GM20431 (cell line): ENCODE results near the gene FIGLA.
"Not testable (repeated sequence)": the region's sequence is repeated elsewhere in the genome, so short reads cannot be mapped to it uniquely, and the experiment has no call there.

ENCODE experiments used
- in situ Hi-C: fragments of 300-500 bp; cut with MseI, MboI; formaldehyde crosslinking; loops from one replicate; pipeline ENCODE4 v1.15.0; 2020; ENCODE audit warnings: low sequenced_read_pairs; ENCODE audit not compliant: unreplicated experiment

FIGLA gene

DNA sequence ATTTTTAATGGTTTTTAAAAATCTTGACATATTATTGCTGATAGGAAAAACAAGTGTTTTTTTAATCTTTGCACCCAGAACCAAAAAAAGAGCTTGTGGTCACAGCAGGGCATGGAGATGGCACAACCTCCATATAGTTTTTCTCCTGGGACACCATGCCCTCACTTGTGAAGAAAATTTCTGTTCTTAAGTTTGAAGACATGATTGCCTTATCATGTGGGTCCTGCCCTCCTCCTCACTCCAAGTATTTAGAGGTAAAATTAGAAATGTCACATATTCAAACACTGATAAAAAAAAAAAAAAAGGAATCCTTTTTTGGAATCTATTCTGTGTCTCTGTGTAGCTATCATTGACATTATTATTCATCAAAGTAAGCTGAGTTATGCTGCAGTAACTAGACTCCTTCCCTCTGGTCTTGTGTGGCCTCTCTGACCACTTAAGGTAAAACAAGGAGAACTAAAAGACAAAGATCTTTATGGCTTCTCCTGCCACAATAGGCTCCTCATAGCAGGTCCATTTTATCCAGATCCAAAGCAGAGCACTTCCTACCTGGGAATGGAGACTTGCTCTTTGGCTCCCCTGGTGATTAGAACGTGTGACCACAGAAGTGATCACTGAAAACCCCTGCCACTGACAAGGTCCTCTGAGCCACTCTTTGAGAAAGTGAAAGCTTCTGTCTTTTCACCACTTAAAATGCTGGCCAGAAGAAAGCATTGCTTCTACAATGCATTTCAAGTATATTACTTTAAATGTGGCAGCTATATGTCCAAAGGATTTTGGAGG, 42.2 kb downstream of the FIGLA start:
- in situ Hi-C loops, result no loop called here

DNA sequence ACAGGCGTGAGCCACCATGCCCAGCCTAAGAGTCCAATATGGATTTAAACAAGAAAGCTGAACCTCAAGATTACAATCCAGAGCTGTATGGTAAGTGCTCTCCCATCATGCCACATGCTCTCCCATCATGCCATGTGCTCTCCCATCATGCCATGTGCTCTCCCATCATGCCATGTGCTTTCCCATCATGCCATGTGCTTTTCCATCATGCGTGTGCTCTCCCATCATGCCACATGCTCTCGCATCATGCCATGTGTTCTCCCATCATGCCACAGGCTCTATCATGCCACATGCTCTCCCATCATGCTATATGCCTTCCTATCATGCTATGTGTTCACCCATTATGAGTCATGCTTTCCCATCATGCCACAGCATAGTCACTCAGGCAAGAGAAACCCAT, 43.2 kb downstream of the FIGLA start:
- in situ Hi-C loops, result no loop called here

DNA sequence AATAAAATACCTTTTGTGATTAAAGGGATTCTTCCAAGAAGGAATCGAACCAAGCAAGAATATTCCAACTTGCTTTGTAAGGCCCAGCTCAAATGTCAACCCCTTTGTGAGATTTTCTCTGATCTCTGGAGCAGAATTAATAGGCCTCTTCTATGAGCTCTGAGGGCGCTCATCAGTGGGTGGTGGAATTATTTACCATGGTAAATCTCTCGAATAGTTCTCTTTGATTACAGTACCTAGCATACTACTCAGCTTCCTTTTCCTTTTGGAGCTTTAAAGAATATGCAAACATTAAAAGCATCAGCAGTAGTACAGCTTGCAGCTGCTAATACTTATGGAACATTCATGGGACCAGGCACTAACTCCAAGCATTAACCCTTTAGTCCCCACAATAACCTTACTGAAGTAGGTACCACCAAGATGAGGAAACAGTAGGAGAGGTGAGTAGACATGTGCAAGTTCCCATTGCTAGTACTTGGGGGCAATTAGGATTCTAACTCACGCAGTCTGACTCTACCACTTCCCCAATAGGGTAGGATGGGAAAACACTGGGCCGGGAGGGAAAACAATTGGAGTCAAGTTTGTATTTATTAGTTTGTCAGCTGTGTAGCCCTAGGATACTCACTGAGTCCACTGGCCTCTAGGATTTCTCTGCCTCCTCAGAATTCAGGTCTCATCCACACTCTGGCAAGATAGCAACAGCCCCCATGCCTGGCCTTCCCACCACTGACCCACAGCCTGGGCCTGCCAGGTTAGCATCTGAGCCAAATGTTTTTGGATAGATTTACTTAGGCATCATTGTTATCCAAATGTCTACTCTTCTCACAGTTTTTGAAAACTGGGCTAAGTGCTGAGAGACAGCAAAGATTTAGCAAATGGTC, 44.1 kb downstream of the FIGLA start:
- in situ Hi-C loops, result no loop called here

DNA sequence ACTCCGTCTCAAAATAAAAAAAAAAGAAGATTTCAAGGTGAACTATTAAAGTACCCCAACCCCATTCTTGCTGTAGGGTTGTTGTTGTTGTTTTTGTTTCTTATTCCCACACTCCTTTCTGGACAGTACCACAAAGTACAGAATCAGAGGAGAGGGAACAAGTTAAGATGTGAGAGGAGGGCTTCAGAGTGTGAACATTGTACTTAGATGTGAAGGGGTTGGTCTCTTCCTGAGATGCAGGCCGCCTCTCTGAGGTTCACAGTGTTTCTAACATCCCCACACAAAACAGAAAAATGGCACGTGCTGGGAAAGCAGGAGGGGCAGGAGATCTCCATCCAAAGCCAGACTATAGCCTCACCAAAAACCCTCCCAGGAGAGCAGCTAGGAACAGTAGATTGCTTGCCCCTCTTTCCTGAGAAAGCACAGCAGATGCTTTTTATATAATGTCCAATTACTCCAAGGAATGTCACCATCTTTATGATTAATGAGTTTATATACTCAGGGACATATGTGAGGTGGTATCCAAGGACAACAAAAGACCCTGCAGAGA, 45.1 kb downstream of the FIGLA start:
- in situ Hi-C loops, result no loop called here

DNA sequence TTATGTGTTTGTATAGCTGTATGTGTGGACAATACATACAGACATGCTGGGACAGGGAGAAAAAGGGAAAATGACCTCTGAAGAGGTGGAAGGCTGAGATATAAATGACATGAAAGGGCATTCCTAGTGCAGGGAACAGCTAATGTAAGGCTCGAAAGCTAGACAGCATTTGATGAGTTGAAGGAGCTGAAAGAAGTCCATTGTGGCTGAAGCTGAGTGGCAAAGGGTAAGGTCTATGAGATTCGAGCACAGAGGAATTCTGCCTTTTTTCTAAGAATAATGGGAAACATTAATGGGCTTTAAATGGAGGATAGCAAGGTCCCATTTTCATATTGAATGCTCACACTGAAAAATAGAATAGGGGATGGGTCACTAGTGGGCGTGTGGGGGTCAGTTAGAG, 46.0 kb downstream of the FIGLA start:
- in situ Hi-C loops, result no loop called here

DNA sequence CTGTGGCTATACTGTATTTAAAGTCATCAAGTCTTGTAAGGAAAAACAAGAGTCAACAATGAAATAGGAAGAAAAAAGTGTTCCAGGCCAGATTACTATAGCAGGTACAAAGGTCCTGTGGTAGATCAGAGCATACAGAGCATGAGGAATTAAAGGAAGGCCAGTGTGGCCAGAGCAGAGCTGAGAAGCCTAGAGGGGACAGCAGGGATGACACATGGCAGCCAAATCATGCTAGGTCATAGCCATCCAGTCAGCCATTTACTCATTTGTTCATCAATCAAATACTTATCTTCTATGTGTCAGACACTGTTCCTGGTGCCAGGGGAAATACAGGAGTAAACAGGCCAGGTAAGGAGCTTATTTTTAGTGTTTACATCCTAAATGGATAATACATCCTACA, 46.8 kb downstream of the FIGLA start:
- in situ Hi-C loops, result no loop called here

DNA sequence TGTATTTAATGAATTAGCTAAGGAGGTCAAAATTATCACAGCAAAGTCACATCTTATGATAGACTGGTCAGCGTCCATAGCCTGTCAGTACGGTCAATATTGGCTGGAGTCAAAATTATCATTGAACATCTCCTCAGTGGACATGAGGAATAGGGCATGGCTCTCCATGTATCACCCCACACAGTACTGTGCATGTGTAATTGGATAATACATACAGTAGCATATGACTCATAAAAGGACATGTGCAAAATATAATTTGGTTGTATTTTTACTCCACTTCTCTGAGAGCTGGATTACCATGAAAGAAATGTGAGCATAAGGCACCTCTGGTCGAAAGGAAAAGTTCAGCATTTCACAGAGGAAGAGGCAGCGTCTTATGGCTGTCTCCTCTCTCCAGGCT, 47.4 kb downstream of the FIGLA start:
- in situ Hi-C loops, result no loop called here

DNA sequence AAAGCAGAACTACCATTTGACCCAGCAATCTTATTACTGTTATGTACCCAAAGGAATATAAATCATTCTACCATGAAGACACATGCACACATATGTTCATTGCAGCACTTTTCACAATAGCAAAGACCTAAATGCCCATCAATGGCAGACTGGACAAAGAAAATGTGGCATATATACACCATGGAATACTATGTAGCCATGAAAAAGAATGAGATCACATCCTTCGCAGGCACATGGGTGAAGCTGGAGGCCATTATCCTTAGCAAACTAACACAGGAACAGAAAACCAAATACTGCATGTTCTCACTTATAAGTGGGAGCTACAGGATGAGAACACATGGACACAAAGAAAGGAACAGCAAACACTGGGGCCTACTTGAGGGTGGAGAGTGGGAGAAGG, 51.0 kb downstream of the FIGLA start:
- in situ Hi-C loops, result not testable (repeated sequence)

DNA sequence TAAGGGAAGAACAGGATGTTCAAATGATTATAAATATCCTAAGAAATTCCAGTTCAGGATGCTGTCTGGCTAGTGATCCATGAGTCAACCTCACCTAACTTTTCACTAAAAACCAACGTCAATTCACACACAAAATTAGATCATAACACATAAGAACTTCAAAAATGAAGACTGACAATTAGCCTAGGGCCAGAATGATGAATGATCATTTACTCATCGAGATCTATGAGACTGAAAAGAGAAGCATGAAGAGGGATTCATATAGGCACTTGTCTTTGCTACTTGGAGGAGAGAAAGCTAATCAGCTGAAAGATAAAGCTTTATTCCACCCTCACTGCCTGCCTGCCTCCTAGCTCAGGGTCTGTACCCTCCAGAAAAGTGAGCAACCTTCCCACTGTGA, 52.3 kb downstream of the FIGLA start:
- in situ Hi-C loops, result no loop called here

DNA sequence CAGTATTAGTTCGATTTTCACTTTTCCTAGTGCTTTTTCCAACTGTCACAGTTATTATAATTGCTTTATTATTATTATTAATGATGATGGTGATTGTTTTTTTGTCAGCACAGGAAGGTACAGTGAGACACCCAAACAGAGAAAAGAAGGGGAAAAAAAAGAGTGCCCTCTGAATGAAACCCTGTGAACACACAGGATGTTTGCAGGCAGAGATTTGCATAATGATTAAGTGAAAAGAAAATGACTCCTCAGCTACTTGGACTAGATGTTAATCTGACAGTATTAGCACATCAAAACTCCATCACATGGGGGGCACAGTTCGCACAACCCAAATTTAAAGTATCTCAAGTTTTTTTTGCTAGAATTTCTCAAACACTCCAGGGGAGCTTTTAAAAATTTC, 55.4 kb downstream of the FIGLA start:
- in situ Hi-C loops, result no loop called here

DNA sequence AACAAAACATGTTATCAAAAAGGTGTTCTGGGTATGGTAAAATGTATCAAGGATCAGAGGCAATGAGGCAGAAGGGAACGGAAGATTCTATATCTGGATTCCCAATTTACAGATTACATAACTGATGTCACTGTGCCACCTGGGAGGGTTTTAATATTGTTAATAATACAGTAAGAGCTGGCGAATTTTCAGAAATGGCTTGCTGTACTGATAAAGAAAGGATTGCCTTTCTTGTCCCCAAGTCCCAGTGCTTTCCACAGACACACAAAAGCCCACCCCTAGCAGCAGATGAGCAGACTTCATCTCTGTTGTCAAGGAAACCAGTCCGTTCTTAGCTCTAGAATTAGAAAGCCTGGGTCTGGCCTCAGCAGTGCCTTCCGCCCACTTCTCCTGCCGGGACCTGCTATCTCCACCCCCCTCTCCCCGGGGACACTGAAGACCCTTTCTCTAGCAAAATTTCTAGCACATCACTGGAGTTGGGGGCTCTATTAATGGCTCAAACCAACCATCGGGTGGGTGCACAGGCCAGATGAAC, 56.7 kb downstream of the FIGLA start:
- in situ Hi-C loops, result no loop called here

DNA sequence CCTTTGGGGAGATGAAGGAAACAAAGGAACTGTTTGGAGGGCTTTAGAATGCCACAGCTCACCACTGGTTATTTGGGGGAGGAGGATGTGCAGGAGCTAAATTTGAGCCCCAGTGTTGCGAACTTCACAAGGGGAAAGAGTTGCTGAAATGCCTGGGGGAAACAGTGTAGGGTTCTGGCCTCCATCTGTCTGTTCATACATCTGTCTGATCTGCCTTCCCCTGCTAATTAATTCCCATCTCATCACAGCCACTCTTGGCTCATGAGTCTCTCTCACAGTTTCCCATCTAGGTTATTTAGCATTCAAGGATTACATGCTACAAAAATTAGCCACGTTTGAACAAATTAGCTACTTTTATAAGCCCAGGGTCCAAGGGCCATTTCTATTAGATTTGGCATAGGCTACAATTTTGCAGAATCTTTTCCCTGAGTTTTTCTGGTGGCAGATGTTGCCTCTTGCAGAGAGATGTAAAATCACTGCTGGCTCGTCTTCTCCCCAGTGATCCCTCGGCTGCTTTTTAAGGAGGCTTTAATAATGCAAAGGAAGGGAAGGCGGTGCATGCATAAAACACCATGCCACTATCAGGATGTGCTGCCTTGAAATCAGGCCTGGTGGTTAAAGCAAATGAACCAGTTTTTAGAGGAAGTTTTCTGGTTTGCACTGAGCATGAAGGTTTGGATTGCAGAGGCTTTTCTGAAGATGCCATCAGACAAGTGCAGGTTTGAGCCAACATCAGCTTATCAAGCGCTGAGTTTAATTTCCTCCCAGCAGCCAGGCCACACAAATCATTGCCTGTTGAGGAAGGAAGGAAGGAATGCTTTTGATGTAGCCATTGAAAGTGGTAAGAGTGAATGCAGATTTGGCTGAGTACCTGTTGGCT, 57.4 kb downstream of the FIGLA start:
- in situ Hi-C loops, result no loop called here

DNA sequence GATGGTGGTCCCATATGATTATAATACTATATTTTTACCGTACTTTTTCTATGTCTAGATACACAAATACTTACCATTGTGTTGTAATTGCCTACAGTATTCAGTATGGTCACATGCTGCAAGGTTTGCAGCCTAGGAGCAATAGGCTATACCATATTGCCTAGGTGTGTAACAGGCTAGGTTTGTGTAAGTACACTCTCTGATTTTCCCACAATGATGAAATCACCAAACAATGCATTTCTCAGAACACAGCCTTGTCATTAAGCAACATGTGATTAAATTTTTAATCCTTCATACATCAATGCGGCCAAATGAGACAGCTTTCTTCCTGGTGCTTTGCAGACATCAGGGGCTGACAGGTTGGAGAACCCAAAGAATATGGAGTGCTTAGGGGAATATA, 59.7 kb downstream of the FIGLA start:
- in situ Hi-C loops, result no loop called here

DNA sequence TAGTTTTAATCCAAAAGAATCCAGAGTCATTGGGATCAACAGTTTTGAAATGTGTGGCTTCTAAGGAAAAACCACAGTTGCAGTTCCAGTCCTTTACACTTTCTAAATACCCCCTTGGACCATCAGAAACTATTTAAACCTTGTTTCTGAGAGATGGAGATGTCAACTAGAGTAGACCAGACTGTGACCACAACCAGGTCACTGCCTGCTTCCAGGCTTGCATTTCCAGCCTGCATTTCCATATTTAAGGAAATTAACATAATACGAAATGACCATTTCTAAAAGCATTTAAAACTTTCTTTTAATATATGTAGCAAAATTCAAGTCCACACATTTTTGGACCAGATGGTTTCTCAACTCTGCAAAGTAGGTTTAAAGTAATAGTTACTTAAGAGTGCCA, 60.8 kb downstream of the FIGLA start:
- in situ Hi-C loops, result no loop called here

DNA sequence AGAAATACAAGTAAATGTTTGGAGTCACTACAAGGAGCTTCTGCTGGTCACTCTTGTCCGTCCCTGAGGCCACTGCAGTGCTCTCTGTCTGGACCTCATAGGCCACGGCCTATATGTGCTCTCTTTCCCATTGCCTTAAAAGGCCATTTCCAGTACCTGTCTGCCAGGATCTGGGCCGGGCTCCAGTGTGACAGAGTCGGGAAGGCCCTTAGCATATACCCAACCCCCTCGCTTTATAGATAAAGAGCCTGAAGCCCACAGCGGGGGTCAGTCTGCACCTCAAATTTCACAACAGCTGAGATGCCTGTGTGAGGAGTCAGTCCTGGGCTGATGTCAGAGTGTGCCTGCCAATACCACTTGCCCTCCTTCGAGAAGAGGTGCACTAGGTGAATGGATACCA, 62.3 kb downstream of the FIGLA start:
- in situ Hi-C loops, result no loop called here
